Measurements from ENCODE around the gene MED19.

Gene MED19

GRCh38 chr11:57667736-57668433 lies 44.1 kb downstream of the MED19 start, which contains the start of gene ZDHHC5:
ZDHHC5 (plus strand) TSS chr11:57668114; CDS start chr11:57673091, 4,977 bp downstream.
- no peak within 1 kb of the TSS for H2BK12ac ChIP-seq (ENCODE audit: low read length)
- no peak within 1 kb of the TSS for H4K91ac ChIP-seq (ENCODE audit: low read depth, low read length, poor library complexity)
- peak within 1 kb of the TSS; percentile 26 for H3K4ac ChIP-seq (ENCODE audit: low read length)
- H3K4me3 ChIP-seq (ENCODE audit: low read length in 2 of 2), result peak within 1 kb of the TSS; percentile 83 to 90
- H3K36me3 ChIP-seq (replicated peaks in 1 of 2; ENCODE audit: control insufficient read depth in 2 of 2, insufficient read depth in 2 of 2, low read length in 2 of 2), result peaks cover 9 to 22% of the 10 kb centered on the region in 2 donors
- no peak within 1 kb of the TSS for H2BK120ac ChIP-seq (ENCODE audit: low read depth, low read length)
- peak within 1 kb of the TSS; percentile 82 for H2AFZ ChIP-seq (ENCODE audit: low read length)
- H3K4me2 ChIP-seq (ENCODE audit: insufficient read depth, low read length, poor library complexity, severe bottlenecking), result peak within 1 kb of the TSS; percentile 84
- H3K9me3 ChIP-seq (replicated peaks in 1 of 2; ENCODE audit: control insufficient read depth in 2 of 2, insufficient read depth in 1 of 2, low read depth in 1 of 2, low read length in 2 of 2), result no peaks in the 10 kb centered on the region
- peaks cover 4% of the 10 kb centered on the region for H3K79me1 ChIP-seq (ENCODE audit: low read depth, low read length)
- peak within 1 kb of the TSS; percentile 97 for H3K27ac ChIP-seq (replicated peaks; ENCODE audit: low read length)
- DNase-seq (ENCODE audit: low spot score), result no peak
- no CpG with 5 or more reads among the region's 96 CpGs for WGBS, 2 donors (ENCODE audit: extremely low coverage in 2 of 2, insufficient read length in 2 of 2, insufficient replicate concordance in 1 of 2)
- peak within 1 kb of the TSS; percentile 92 for H3K14ac ChIP-seq (ENCODE audit: low read length)
- H2BK5ac ChIP-seq (ENCODE audit: low read length), result peak within 1 kb of the TSS; percentile 95
- H3K18ac ChIP-seq (ENCODE audit: low read length), result peak within 1 kb of the TSS; percentile 98
- H3K9ac ChIP-seq (ENCODE audit: low read depth, low read length, poor library complexity), result peak within 1 kb of the TSS; percentile 90
- H2AK5ac ChIP-seq (ENCODE audit: low read depth, low read length), result peak within 1 kb of the TSS; percentile 71
- no peaks in the 10 kb centered on the region for H3K27me3 ChIP-seq (ENCODE audit: control insufficient read depth in 3 of 3, insufficient read depth in 3 of 3, low read depth in 1 of 3, low read length in 3 of 3)
- H2BK15ac ChIP-seq (ENCODE audit: low read length), result peak within 1 kb of the TSS; percentile 76
- H4K8ac ChIP-seq (ENCODE audit: low read depth, low read length), result peak within 1 kb of the TSS; percentile 90
- peak within 1 kb of the TSS; percentile 99 for H3K23ac ChIP-seq (ENCODE audit: low read depth, low read length, poor library complexity)
- H3K4me1 ChIP-seq (ENCODE audit: control insufficient read depth in 2 of 2, insufficient read depth in 1 of 2, low read depth in 1 of 2, low read length in 2 of 2), result peaks cover 0 to 4% of the 10 kb centered on the region in 2 donors

- Histone ChIP-seq H3K27me3 (ENCODE audit: control insufficient read depth in 3 of 3, insufficient read depth in 3 of 3, low read depth in 1 of 3, low read length in 3 of 3) (no peaks in the 10 kb centered on the region), H3K9me3 (replicated peaks in 1 of 2; ENCODE audit: control insufficient read depth in 2 of 2, insufficient read depth in 1 of 2, low read depth in 1 of 2, low read length in 2 of 2) (no peaks in the 10 kb centered on the region), H2BK12ac (ENCODE audit: low read length) (no peak overlapping the region), H2AFZ (ENCODE audit: low read length) (peak overlapping the region; percentile 82), H3K4me2 (ENCODE audit: insufficient read depth, low read length, poor library complexity, severe bottlenecking) (peak overlapping the region; percentile 84), H2BK120ac (ENCODE audit: low read depth, low read length) (no peak overlapping the region), H2AK5ac (ENCODE audit: low read depth, low read length) (no peak overlapping the region), H3K18ac (ENCODE audit: low read length) (peak overlapping the region; percentile 73), H3K36me3 (replicated peaks in 1 of 2; ENCODE audit: control insufficient read depth in 2 of 2, insufficient read depth in 2 of 2, low read length in 2 of 2) (peaks cover 3 to 22% of the 10 kb centered on the region in 2 donors), H3K79me1 (ENCODE audit: low read depth, low read length) (peaks cover 4% of the 10 kb centered on the region), H3K4me3 (ENCODE audit: low read length in 2 of 2) (peak overlapping the region; percentile 83 to 90), H2BK15ac (ENCODE audit: low read length) (peak overlapping the region; percentile 76), H4K8ac (ENCODE audit: low read depth, low read length) (no peak overlapping the region), H2BK5ac (ENCODE audit: low read length) (peak overlapping the region; percentile 95), H3K14ac (ENCODE audit: low read length) (no peak overlapping the region), H3K23ac (ENCODE audit: low read depth, low read length, poor library complexity) (peak overlapping the region; percentile 29), H3K9ac (ENCODE audit: low read depth, low read length, poor library complexity) (peak overlapping the region; percentile 90), H3K27ac (replicated peaks; ENCODE audit: low read length) (peak overlapping the region; percentile 97), H3K4me1 (ENCODE audit: control insufficient read depth in 2 of 2, insufficient read depth in 1 of 2, low read depth in 1 of 2, low read length in 2 of 2) (peaks cover 0 to 4% of the 10 kb centered on the region in 2 donors), H3K4ac (ENCODE audit: low read length) (no peak overlapping the region), H4K91ac (ENCODE audit: low read depth, low read length, poor library complexity) (no peak overlapping the region)
- WGBS, 2 donors (ENCODE audit: extremely low coverage in 2 of 2, insufficient read length in 2 of 2, insufficient replicate concordance in 1 of 2), result no CpG with 5 or more reads among the region's 29 CpGs
- peak; percentile 99 for DNase-seq (ENCODE audit: low spot score)
These were observed 44.8 kb downstream of the MED19 start for GRCh38 chr11:57667117-57667735.

GRCh38 chr11:57663975-57664374 lies 48.0 kb downstream of the MED19 start:
- Histone ChIP-seq H4K8ac (ENCODE audit: low read depth, low read length) (no peak overlapping the region), H3K23ac (ENCODE audit: low read depth, low read length, poor library complexity) (no peak overlapping the region), H3K9ac (ENCODE audit: low read depth, low read length, poor library complexity) (no peak overlapping the region), H2AK5ac (ENCODE audit: low read depth, low read length) (no peak overlapping the region), H2AFZ (ENCODE audit: low read length) (no peak overlapping the region), H3K27me3 (ENCODE audit: control insufficient read depth in 3 of 3, insufficient read depth in 3 of 3, low read depth in 1 of 3, low read length in 3 of 3) (no peaks in the 10 kb centered on the region), H3K4me2 (ENCODE audit: insufficient read depth, low read length, poor library complexity, severe bottlenecking) (no peak overlapping the region), H2BK5ac (ENCODE audit: low read length) (no peak overlapping the region), H3K36me3 (replicated peaks in 1 of 2; ENCODE audit: control insufficient read depth in 2 of 2, insufficient read depth in 2 of 2, low read length in 2 of 2) (peaks cover 15 to 40% of the 10 kb centered on the region in 2 donors), H3K27ac (replicated peaks; ENCODE audit: low read length) (no peak overlapping the region), H3K4me3 (ENCODE audit: low read length in 2 of 2) (no peak overlapping the region), H4K91ac (ENCODE audit: low read depth, low read length, poor library complexity) (no peak overlapping the region), H3K4ac (ENCODE audit: low read length) (no peak overlapping the region), H2BK15ac (ENCODE audit: low read length) (no peak overlapping the region), H3K14ac (ENCODE audit: low read length) (no peak overlapping the region), H2BK12ac (ENCODE audit: low read length) (no peak overlapping the region), H2BK120ac (ENCODE audit: low read depth, low read length) (no peak overlapping the region), H3K4me1 (ENCODE audit: control insufficient read depth in 2 of 2, insufficient read depth in 1 of 2, low read depth in 1 of 2, low read length in 2 of 2) (peaks cover 0 to 4% of the 10 kb centered on the region in 2 donors), H3K79me1 (ENCODE audit: low read depth, low read length) (peaks cover 6% of the 10 kb centered on the region), H3K18ac (ENCODE audit: low read length) (no peak overlapping the region), H3K9me3 (replicated peaks in 1 of 2; ENCODE audit: control insufficient read depth in 2 of 2, insufficient read depth in 1 of 2, low read depth in 1 of 2, low read length in 2 of 2) (no peaks in the 10 kb centered on the region)
- DNase-seq (ENCODE audit: low spot score), result no peak
- no CpG with 5 or more reads among the region's 9 CpGs for WGBS, 2 donors (ENCODE audit: extremely low coverage in 2 of 2, insufficient read length in 2 of 2, insufficient replicate concordance in 1 of 2)

- no peaks in the 10 kb centered on the region for H3K9me3 ChIP-seq (replicated peaks in 1 of 2; ENCODE audit: control insufficient read depth in 2 of 2, insufficient read depth in 1 of 2, low read depth in 1 of 2, low read length in 2 of 2)
- H2BK5ac ChIP-seq (ENCODE audit: low read length), result no peak overlapping the region
- no peak overlapping the region for H2AK5ac ChIP-seq (ENCODE audit: low read depth, low read length)
- H3K4ac ChIP-seq (ENCODE audit: low read length), result no peak overlapping the region
- no peaks in the 10 kb centered on the region for H3K27me3 ChIP-seq (ENCODE audit: control insufficient read depth in 3 of 3, insufficient read depth in 3 of 3, low read depth in 1 of 3, low read length in 3 of 3)
- peaks cover 5% of the 10 kb centered on the region for H3K79me1 ChIP-seq (ENCODE audit: low read depth, low read length)
- no peak overlapping the region for H3K14ac ChIP-seq (ENCODE audit: low read length)
- WGBS, 2 donors (ENCODE audit: extremely low coverage in 2 of 2, insufficient read length in 2 of 2, insufficient replicate concordance in 1 of 2), result no CpG with 5 or more reads among the region's 4 CpGs
- H4K91ac ChIP-seq (ENCODE audit: low read depth, low read length, poor library complexity), result no peak overlapping the region
- no peak overlapping the region for H2BK15ac ChIP-seq (ENCODE audit: low read length)
- no peak overlapping the region for H3K27ac ChIP-seq (replicated peaks; ENCODE audit: low read length)
- no peak overlapping the region for H3K23ac ChIP-seq (ENCODE audit: low read depth, low read length, poor library complexity)
- H4K8ac ChIP-seq (ENCODE audit: low read depth, low read length), result peak overlapping the region; percentile 19
- H2BK120ac ChIP-seq (ENCODE audit: low read depth, low read length), result no peak overlapping the region
- H3K36me3 ChIP-seq (replicated peaks in 1 of 2; ENCODE audit: control insufficient read depth in 2 of 2, insufficient read depth in 2 of 2, low read length in 2 of 2), result peaks cover 15 to 40% of the 10 kb centered on the region in 2 donors
- H3K4me2 ChIP-seq (ENCODE audit: insufficient read depth, low read length, poor library complexity, severe bottlenecking), result no peak overlapping the region
- H3K18ac ChIP-seq (ENCODE audit: low read length), result no peak overlapping the region
- H2BK12ac ChIP-seq (ENCODE audit: low read length), result no peak overlapping the region
- H3K4me3 ChIP-seq (ENCODE audit: low read length in 2 of 2), result no peak overlapping the region
- peaks cover 2 to 7% of the 10 kb centered on the region in 2 donors for H3K4me1 ChIP-seq (ENCODE audit: control insufficient read depth in 2 of 2, insufficient read depth in 1 of 2, low read depth in 1 of 2, low read length in 2 of 2)
- no peak overlapping the region for H3K9ac ChIP-seq (ENCODE audit: low read depth, low read length, poor library complexity)
- no peak overlapping the region for H2AFZ ChIP-seq (ENCODE audit: low read length)
- no peak for DNase-seq (ENCODE audit: low spot score)
These were observed 49.1 kb downstream of the MED19 start for GRCh38 chr11:57662893-57663292.
